ENCODE measurements around the gene RPS6KA5.

The RPS6KA5 gene

GRCh38 chr14:91021991-91022621, 38.3 kb downstream of the RPS6KA5 start:
- no peak for DNase-seq

- no peak for DNase-seq
Measured at GRCh38 chr14:91021115-91021514, 39.3 kb downstream of the RPS6KA5 start.

GRCh38 chr14:91019673-91020072, 40.8 kb downstream of the RPS6KA5 start:
- DNase-seq, result no peak

GRCh38 chr14:91018481-91018880, 42.0 kb downstream of the RPS6KA5 start:
- DNase-seq, result no peak

GRCh38 chr14:91016800-91017410, 43.5 kb downstream of the RPS6KA5 start:
- no peak for DNase-seq

GRCh38 chr14:91015435-91015834, 45.0 kb downstream of the RPS6KA5 start:
- DNase-seq, result no peak

GRCh38 chr14:91012045-91012444, 48.4 kb downstream of the RPS6KA5 start:
- no peak for DNase-seq

GRCh38 chr14:91010153-91010533, 50.3 kb downstream of the RPS6KA5 start:
- DNase-seq, result no peak

- no peak for DNase-seq
Measured at GRCh38 chr14:91009501-91010152, 50.8 kb downstream of the RPS6KA5 start.

GRCh38 chr14:91008759-91009409, 51.6 kb downstream of the RPS6KA5 start:
- no peak for DNase-seq

- no peak for DNase-seq
Measured at GRCh38 chr14:91005716-91006115, 54.7 kb downstream of the RPS6KA5 start.

GRCh38 chr14:91004987-91005386, 55.5 kb downstream of the RPS6KA5 start:
- no peak for DNase-seq

- no peak for DNase-seq
Measured at GRCh38 chr14:90999299-90999698, 61.1 kb downstream of the RPS6KA5 start.

- DNase-seq, result no peak
Measured at GRCh38 chr14:90996967-90997366, 63.5 kb downstream of the RPS6KA5 start.

- DNase-seq, result no peak
Measured at GRCh38 chr14:90995785-90996184, 64.7 kb downstream of the RPS6KA5 start.

- no peak for DNase-seq
Measured at GRCh38 chr14:90993792-90994191, 66.6 kb downstream of the RPS6KA5 start.

- DNase-seq, result no peak
Measured at GRCh38 chr14:90991690-90992443, 68.6 kb downstream of the RPS6KA5 start.

- DNase-seq, result no peak
Measured at GRCh38 chr14:90990141-90990540, 70.3 kb downstream of the RPS6KA5 start.

- no peak for DNase-seq
Measured at GRCh38 chr14:90987140-90987539, 73.3 kb downstream of the RPS6KA5 start.

- DNase-seq, result no peak
Measured at GRCh38 chr14:90986510-90986909, 73.9 kb downstream of the RPS6KA5 start.

- no peak for DNase-seq
Measured at GRCh38 chr14:90985601-90986242, 74.7 kb downstream of the RPS6KA5 start.

GRCh38 chr14:90983560-90983959, 76.9 kb downstream of the RPS6KA5 start:
- DNase-seq, result no peak

GRCh38 chr14:90981636-90982035, 78.8 kb downstream of the RPS6KA5 start:
- DNase-seq, result no peak
